ENCODE results near the gene ATP9B.

DNA sequence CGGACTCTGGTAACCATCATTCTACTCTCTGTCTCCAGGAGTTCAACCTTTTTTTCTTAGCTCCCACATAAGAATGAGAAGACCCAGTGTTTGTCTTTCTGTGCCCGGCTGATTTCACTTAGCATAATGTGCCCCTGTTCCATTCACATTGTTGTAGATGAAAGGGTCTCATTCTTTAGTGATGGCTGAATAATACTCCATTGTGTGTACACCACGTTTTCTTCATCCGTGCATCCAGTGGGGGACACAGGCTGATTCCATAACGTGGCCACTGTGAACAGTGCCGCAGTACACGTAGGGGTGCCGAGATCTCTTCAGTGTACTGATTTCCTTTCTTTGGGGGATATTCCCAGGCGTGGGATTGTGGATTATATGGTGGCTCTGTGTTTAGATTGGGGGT, 254.3 kb downstream of the ATP9B start:
- TF ChIP-seq EZH2 (IDR thresholded peaks at IDR 0.05; ENCODE audit: insufficient read depth, low read length), result no peak
- TF ChIP-seq, protein P1, sequence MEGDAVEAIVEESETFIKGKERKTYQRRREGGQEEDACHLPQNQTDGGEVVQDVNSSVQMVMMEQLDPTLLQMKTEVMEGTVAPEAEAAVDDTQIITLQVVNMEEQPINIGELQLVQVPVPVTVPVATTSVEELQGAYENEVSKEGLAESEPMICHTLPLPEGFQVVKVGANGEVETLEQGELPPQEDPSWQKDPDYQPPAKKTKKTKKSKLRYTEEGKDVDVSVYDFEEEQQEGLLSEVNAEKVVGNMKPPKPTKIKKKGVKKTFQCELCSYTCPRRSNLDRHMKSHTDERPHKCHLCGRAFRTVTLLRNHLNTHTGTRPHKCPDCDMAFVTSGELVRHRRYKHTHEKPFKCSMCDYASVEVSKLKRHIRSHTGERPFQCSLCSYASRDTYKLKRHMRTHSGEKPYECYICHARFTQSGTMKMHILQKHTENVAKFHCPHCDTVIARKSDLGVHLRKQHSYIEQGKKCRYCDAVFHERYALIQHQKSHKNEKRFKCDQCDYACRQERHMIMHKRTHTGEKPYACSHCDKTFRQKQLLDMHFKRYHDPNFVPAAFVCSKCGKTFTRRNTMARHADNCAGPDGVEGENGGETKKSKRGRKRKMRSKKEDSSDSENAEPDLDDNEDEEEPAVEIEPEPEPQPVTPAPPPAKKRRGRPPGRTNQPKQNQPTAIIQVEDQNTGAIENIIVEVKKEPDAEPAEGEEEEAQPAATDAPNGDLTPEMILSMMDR (IDR thresholded peaks at IDR 0.05; ENCODE audit: insufficient read depth, low read depth, low read length), result no peak

Data from astrocyte (in vitro differentiated cells and primary cell).